ENCODE results near the gene NLGN1.

The NLGN1 gene

GRCh38 chr3:173732237-173732636 is 334.7 kb downstream of the NLGN1 start:
- peak; percentile 8 for DNase-seq

- DNase-seq, result peak; percentile 37
Measured at GRCh38 chr3:173733029-173733652, 335.6 kb downstream of the NLGN1 start.

- DNase-seq, result no peak
Measured at GRCh38 chr3:173734473-173734872, 336.9 kb downstream of the NLGN1 start.

GRCh38 chr3:173734895-173735294 is 337.4 kb downstream of the NLGN1 start:
- DNase-seq, result no peak

- DNase-seq, result no peak
Measured at GRCh38 chr3:173735841-173736240, 338.3 kb downstream of the NLGN1 start.

GRCh38 chr3:173737167-173737808 is 339.7 kb downstream of the NLGN1 start:
- DNase-seq, result no peak

- DNase-seq, result no peak
Measured at GRCh38 chr3:173739726-173740125, 342.2 kb downstream of the NLGN1 start.

- DNase-seq, result no peak
Measured at GRCh38 chr3:173742491-173742890, 344.9 kb downstream of the NLGN1 start.

- no peak for DNase-seq
Measured at GRCh38 chr3:173743111-173743510, 345.6 kb downstream of the NLGN1 start.

- DNase-seq, result no peak
Measured at GRCh38 chr3:173743516-173743915, 346.0 kb downstream of the NLGN1 start.

- DNase-seq, result no peak
Measured at GRCh38 chr3:173744479-173744878, 346.9 kb downstream of the NLGN1 start.

- no peak for DNase-seq
Measured at GRCh38 chr3:173744895-173745294, 347.4 kb downstream of the NLGN1 start.

GRCh38 chr3:173745952-173746682 is 348.6 kb downstream of the NLGN1 start:
- DNase-seq, result peak; percentile 18

GRCh38 chr3:173747427-173747826 is 349.9 kb downstream of the NLGN1 start:
- DNase-seq, result no peak

GRCh38 chr3:173748105-173748504 is 350.6 kb downstream of the NLGN1 start:
- DNase-seq, result peak; percentile 20

- no peak for DNase-seq
Measured at GRCh38 chr3:173750095-173750494, 352.6 kb downstream of the NLGN1 start.

- DNase-seq, result no peak
Measured at GRCh38 chr3:173750591-173750990, 353.0 kb downstream of the NLGN1 start.

GRCh38 chr3:173753593-173753992 is 356.0 kb downstream of the NLGN1 start:
- DNase-seq, result no peak

- DNase-seq, result no peak
Measured at GRCh38 chr3:173755161-173755560, 357.6 kb downstream of the NLGN1 start.

GRCh38 chr3:173761161-173761560 is 363.6 kb downstream of the NLGN1 start:
- DNase-seq, result no peak

GRCh38 chr3:173762501-173762900 is 365.0 kb downstream of the NLGN1 start:
- DNase-seq, result no peak

- DNase-seq, result no peak
Measured at GRCh38 chr3:173770011-173770410, 372.5 kb downstream of the NLGN1 start.

GRCh38 chr3:173770796-173771573 is 373.4 kb downstream of the NLGN1 start:
- DNase-seq, result no peak
